ENCODE results near the gene NUDT8. TPM values are rescaled to one million over a fixed set of nuclear protein-coding genes. Genes with fewer than 3 reads are reported as not detected.
"Not testable (repeated sequence)": the region's sequence is repeated elsewhere in the genome, so short reads cannot be mapped to it uniquely, and the experiment has no call there.

Gene NUDT8
- total and polyA plus RNA-seq, 9 of the 15 experiments (the other 6 are each of a cell fraction or from before 2014, with no cell fraction given) = 0.23 to 27.8 (median 5.0) TPM

GRCh38 chr11:67619683-67620618 is 9.8 kb downstream of the NUDT8 start:
- BruUV-seq (replicated peaks) = TSS peak; percentile 75
- FAIRE-seq = peak; percentile 19
- H3K27me3 ChIP-seq (ENCODE audit: control insufficient read depth in 2 of 2, insufficient read depth in 2 of 2, low read length in 2 of 2); intact Hi-C loops (cut with micrococcal nuclease); H3K9me3 ChIP-seq (replicated peaks; ENCODE audit: control insufficient read depth, insufficient read depth, low read depth, low read length); CTCF ChIA-PET (ENCODE audit: low intra/inter-chr PET ratio); H3K9me1 ChIP-seq (ENCODE audit: control insufficient read depth, insufficient read depth, low read length); H3K36me3 ChIP-seq (ENCODE audit: control insufficient read depth, insufficient read depth, low read length); in situ Hi-C loops (cut with MboI); H2AFZ ChIP-seq (ENCODE audit: low read depth, low read length); H4K20me1 ChIP-seq (replicated peaks; ENCODE audit: control insufficient read depth, insufficient read depth, low read length); TF ChIP-seq FOXM1 (CRISPR knock-in tag; IDR thresholded peaks at IDR 0.05; ENCODE audit: low read depth): not testable (repeated sequence)
- peak overlapping the region; percentile 40 to 57; a peak in 3 of 4 replicates for H3K9ac ChIP-seq (ENCODE audit: insufficient read depth in 1 of 2, low read depth in 2 of 2, low read length in 2 of 2)
- peak overlapping the region; percentile 62 for H3K27ac ChIP-seq (ENCODE audit: extremely low read depth, low read depth, low read length)
- POLR2A ChIA-PET = interaction anchor here (0.6 to 2.4 kb wide), 7 partner anchors 9 to 243 kb away, joined by 3 to 16 read pairs (median 3); partner anchors contain the start of genes GSTP1 and NUDT8
- H3K4me2 ChIP-seq (ENCODE audit: insufficient read depth, low read length) = peak overlapping the region; percentile 79
- 55% methylated on average over 30 of the region's 33 CpGs for WGBS (ENCODE audit: insufficient coverage, low coverage, missing lambda C conversion rate)
- DNase-seq (ENCODE audit: extremely low read depth in 1 of 4, low spot score in 3 of 4) = peak in 1 of 4 experiments; percentile 55
- peaks cover 3 to 21% of the 10 kb centered on the region in 2 experiments; a peak in 3 of 5 replicates for H3K4me1 ChIP-seq (replicated peaks in 1 of 2; ENCODE audit: control insufficient read depth in 2 of 2, insufficient read depth in 2 of 2, low read length in 2 of 2)
- H3K79me2 ChIP-seq (ENCODE audit: control insufficient read depth, insufficient read depth, low read length) = peaks cover 19% of the 10 kb centered on the region
- peak; percentile 61 for ATAC-seq
- H3K4me3 ChIP-seq = peak overlapping the region; percentile 48
- TF ChIP-seq FOXM1 (IDR thresholded peaks at IDR 0.05; ENCODE audit: low read depth) (peak; percentile 16; the same call in 1 of the 2 replicates), NCOR1 (IDR thresholded peaks at IDR 0.05) (0 out of 2 replicates have a peak, but pooled peaks have one; percentile 28), HDAC1 (IDR thresholded peaks at IDR 0.05) (peak in 1 of 2 experiments; percentile 37; a peak in 1 of 4 replicates), SP1 (CRISPR knock-in tag; IDR thresholded peaks at IDR 0.05) (peak; percentile 81), POLR2A (conservative IDR thresholded peaks at IDR 0.05) (peak; percentile 92), KDM5B (IDR thresholded peaks at IDR 0.05; ENCODE audit: insufficient replicate concordance, low read depth, low read length) (peak; percentile 79), MLLT1 (IDR thresholded peaks at IDR 0.05) (0 out of 4 replicates have a peak, but pooled peaks of 1 of the 2 experiments have one; percentile 49), POLR2H (tag; IDR thresholded peaks at IDR 0.05; ENCODE audit: low read depth) (peak; percentile 68; the same call in 1 of the 2 replicates), ARID4B (CRISPR knock-in tag; IDR thresholded peaks at IDR 0.05) (peak; percentile 60), FOXK1 (CRISPR knock-in tag; IDR thresholded peaks at IDR 0.05; ENCODE audit: borderline replicate concordance) (0 out of 2 replicates have a peak, but pooled peaks have one; percentile 24), CC2D1A (IDR thresholded peaks at IDR 0.05) (0 out of 2 replicates have a peak, but pooled peaks have one; percentile 22), ASH1L (IDR thresholded peaks at IDR 0.05; ENCODE audit: borderline replicate concordance, low read depth, partially characterized antibody) (peak; percentile 60), SUPT5H (IDR thresholded peaks at IDR 0.05) (peak; percentile 83), GATA2 (CRISPR knock-in tag; IDR thresholded peaks at IDR 0.05) (peak; percentile 29; the same call in 1 of the 2 replicates)

Measured in K562 (cell line).